CD4-positive, alpha-beta T cell (primary cell): ENCODE data around the gene MAPT. TPM values are rescaled to one million over a fixed set of nuclear protein-coding genes. Genes with fewer than 3 reads are reported as not detected.
"Not testable (repeated sequence)": the region's sequence is repeated elsewhere in the genome, so short reads cannot be mapped to it uniquely, and the experiment has no call there.

Experiments used
- ATAC-seq: fragments of 200-7000 bp; cut with Tn5 transposase; one replicate; pipeline ENCODE4 v1.10.0; 2022; ENCODE audit warnings: mild to moderate bottlenecking; ENCODE audit not compliant: poor library complexity
- CTCF ChIA-PET: fragments of 350-600 bp; sonication (Branson Sonifier 250); formaldehyde crosslinking; loops from one replicate; lab custom pipeline; 2021; ENCODE audit warnings: antibody characterized with exemption, inconsistent platforms; lab: Charles Lee
- POLR2A ChIA-PET: fragments of 350-600 bp; sonication (Branson Sonifier 250); formaldehyde crosslinking; loops from one replicate; lab custom pipeline; 2021; ENCODE audit warnings: antibody characterized with exemption, inconsistent platforms; lab: Charles Lee
- DNase-seq, 14 experiments: peaks; one replicate each; pipeline ENCODE4 v3.0.0-alpha.2; 2013 to 2020; ENCODE audit warnings: mixed read lengths in 2 of 14
- H3K27ac ChIP-seq, 2 donors: one replicate each; pipeline versions ENCODE4 v1.5.1 to v1.7.0; 2013; ENCODE audit warnings: low read length in 2 of 2, low read depth in 1 of 2, mild to moderate bottlenecking in 1 of 2
- H3K27me3 ChIP-seq, 2 experiments: 1 replicate in 1 of 2; 2 replicates in 1 of 2; pipeline versions ENCODE4 v1.6.1 to v1.7.0; 2013; ENCODE audit warnings: low read length in 2 of 2, control low read depth in 1 of 2, mild to moderate bottlenecking in 1 of 2, moderate library complexity in 1 of 2; ENCODE audit not compliant: insufficient read depth in 2 of 2, control insufficient read depth in 1 of 2
- H3K36me3 ChIP-seq: one replicate; pipeline ENCODE4 v1.6.1; 2013; ENCODE audit warnings: low read length, control low read depth; ENCODE audit not compliant: insufficient read depth
- H3K4me1 ChIP-seq: one replicate; pipeline ENCODE4 v1.6.1; 2013; ENCODE audit warnings: low read length, control low read depth; ENCODE audit not compliant: insufficient read depth
- H3K4me3 ChIP-seq: one replicate; pipeline ENCODE4 v1.5.1; 2013; ENCODE audit warnings: mild to moderate bottlenecking, low read length, moderate library complexity
- H3K9me3 ChIP-seq, 2 experiments: 1 replicate in 1 of 2; 2 replicates in 1 of 2; pipeline versions ENCODE4 v1.6.1 to v1.7.0; 2013; ENCODE audit warnings: low read length in 2 of 2, mild to moderate bottlenecking in 2 of 2, control low read depth in 1 of 2, moderate library complexity in 1 of 2; ENCODE audit not compliant: control insufficient read depth in 1 of 2, insufficient read depth in 1 of 2
- H3K27ac Mint-ChIP-seq: one replicate; pipeline ENCODE4 v1.8.0; 2020; ENCODE audit warnings: mixed read lengths
- H3K27me3 Mint-ChIP-seq: one replicate; pipeline ENCODE4 v1.8.0; 2021; ENCODE audit warnings: mixed read lengths
- H3K36me3 Mint-ChIP-seq: one replicate; pipeline ENCODE4 v1.8.0; 2021; ENCODE audit warnings: low read depth, mixed read lengths
- H3K4me1 Mint-ChIP-seq: one replicate; pipeline ENCODE4 v1.8.0; 2021; ENCODE audit warnings: low read depth, mixed read lengths
- H3K4me3 Mint-ChIP-seq: one replicate; pipeline ENCODE4 v1.8.0; 2020; ENCODE audit warnings: mild to moderate bottlenecking, mixed read lengths
- H3K9me3 Mint-ChIP-seq: one replicate; pipeline ENCODE4 v1.8.0; 2020; ENCODE audit warnings: mixed read lengths
- intact Hi-C, 2 experiments: fragments of 100-400 bp; cut with DNase I in 1 of 2; cut with micrococcal nuclease in 1 of 2; formaldehyde crosslinking; loops; one replicate each; pipeline versions ENCODE4 v1.15.1 to v1.9.0; 2023 to 2025; cut with DNase I, micrococcal nuclease
- total RNA-seq, 174 experiments: library from RNA in 2 of 174; stranded (reverse) in 2 of 174; gene quantifications; one replicate each; pipeline ENCODE4 v1.2.3 and lab custom pipeline; 2021 to 2026
- TF ChIP-seq, protein P1 (sequence below): fragments of 200-600 bp; IDR thresholded peaks from one replicate; pipeline ENCODE4 v1.8.0; 2022; ENCODE audit warnings: antibody characterized with exemption, mild to moderate bottlenecking

The MAPT gene
- total RNA-seq, 2 experiments from 2014 or later, result 0.41 to 0.53 TPM

DNA sequence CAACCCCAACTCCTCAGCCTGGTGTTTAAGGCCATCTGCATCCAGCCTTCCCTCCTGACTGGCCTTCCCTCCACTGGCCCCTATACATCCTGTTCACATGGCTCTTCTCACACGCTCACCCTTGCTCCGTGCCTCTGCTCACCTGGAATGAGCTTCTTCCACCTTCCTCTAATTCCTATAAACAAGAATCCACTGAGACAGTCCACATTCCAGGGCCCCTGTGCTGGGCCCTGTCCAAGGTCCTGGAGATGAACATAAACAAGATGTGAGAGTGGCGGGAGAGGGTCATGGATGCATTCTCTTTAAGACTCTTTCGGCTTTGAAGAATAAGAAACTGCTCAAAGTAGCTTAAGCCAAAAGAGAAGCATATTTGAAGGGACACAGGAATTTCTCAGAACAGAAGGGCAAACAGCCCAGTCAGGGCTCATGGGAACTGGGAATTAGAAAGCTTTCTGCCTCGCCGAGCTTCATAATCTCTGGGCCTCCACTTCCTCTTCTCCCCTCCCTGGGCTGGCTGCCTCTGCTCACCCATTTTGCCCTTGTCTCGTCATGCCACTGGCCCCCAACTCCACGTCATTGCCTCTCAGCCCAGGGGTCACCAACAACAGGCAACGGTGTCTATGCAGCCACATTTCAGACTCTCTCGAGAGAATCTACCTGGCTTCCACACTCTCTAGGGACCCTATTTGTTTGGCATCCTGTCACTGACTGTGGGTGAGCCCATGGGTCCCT lies 36.2 kb upstream of the MAPT start:
- Mint-ChIP-seq H3K9me3 (no peaks in the 10 kb centered on the region), H3K36me3 (no peaks in the 10 kb centered on the region), H3K27me3 (peaks cover 44% of the 10 kb centered on the region), H3K4me3 (no peak overlapping the region), H3K4me1 (no peaks in the 10 kb centered on the region), H3K27ac (no peak overlapping the region)
- TF ChIP-seq, protein P1, sequence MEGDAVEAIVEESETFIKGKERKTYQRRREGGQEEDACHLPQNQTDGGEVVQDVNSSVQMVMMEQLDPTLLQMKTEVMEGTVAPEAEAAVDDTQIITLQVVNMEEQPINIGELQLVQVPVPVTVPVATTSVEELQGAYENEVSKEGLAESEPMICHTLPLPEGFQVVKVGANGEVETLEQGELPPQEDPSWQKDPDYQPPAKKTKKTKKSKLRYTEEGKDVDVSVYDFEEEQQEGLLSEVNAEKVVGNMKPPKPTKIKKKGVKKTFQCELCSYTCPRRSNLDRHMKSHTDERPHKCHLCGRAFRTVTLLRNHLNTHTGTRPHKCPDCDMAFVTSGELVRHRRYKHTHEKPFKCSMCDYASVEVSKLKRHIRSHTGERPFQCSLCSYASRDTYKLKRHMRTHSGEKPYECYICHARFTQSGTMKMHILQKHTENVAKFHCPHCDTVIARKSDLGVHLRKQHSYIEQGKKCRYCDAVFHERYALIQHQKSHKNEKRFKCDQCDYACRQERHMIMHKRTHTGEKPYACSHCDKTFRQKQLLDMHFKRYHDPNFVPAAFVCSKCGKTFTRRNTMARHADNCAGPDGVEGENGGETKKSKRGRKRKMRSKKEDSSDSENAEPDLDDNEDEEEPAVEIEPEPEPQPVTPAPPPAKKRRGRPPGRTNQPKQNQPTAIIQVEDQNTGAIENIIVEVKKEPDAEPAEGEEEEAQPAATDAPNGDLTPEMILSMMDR, result no peak
- Histone ChIP-seq H3K36me3 (no peaks in the 10 kb centered on the region), H3K4me1 (peaks cover 2% of the 10 kb centered on the region), H3K27ac (no peak overlapping the region), H3K9me3 (peaks cover 0 to 11% of the 10 kb centered on the region in 2 experiments), H3K4me3 (no peak overlapping the region), H3K27me3 (peaks cover 3 to 7% of the 10 kb centered on the region in 2 experiments)
- POLR2A ChIA-PET, result no interaction called here
- no peak for DNase-seq
- CTCF ChIA-PET, result no interaction called here
- intact Hi-C loops, result no loop called here
- ATAC-seq, result no peak

DNA sequence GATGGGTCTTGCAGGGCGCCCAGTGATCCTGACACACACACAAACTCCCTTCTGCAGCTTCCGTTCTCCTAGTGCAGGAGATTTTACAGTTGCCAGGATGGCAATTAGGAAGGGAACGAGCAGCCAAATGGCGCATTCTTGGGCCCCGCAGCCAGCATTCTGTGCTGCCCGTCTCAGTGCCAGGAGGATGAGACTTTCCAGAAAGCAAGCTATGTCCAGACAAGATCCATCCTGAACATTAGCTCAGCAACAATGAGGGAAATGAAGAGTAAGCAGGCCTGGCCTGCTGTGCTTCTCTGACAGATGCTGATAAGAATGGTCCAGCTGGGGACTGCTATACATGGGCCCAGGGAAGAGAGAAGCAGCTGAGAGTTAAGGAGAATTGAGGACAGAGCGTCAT lies 33.2 kb upstream of the MAPT start:
- Histone ChIP-seq H3K27ac (no peak overlapping the region), H3K36me3 (no peaks in the 10 kb centered on the region), H3K4me3 (no peak overlapping the region), H3K27me3 (peaks cover 7 to 16% of the 10 kb centered on the region in 2 experiments), H3K4me1 (no peaks in the 10 kb centered on the region), H3K9me3 (no peaks in the 10 kb centered on the region)
- intact Hi-C loops, result no loop called here
- CTCF ChIA-PET, result interaction anchor here (1.6 kb wide), 1 partner anchor 9 kb away, joined by 4 read pairs; no protein-coding TSS in a partner anchor
- POLR2A ChIA-PET, result no interaction called here
- TF ChIP-seq, protein P1, result no peak
- Mint-ChIP-seq H3K27me3 (peaks cover 57% of the 10 kb centered on the region), H3K27ac (no peak overlapping the region), H3K36me3 (no peaks in the 10 kb centered on the region), H3K4me1 (peaks cover 3% of the 10 kb centered on the region), H3K9me3 (no peaks in the 10 kb centered on the region), H3K4me3 (no peak overlapping the region)
- DNase-seq (no peak), ATAC-seq (no peak)

DNA sequence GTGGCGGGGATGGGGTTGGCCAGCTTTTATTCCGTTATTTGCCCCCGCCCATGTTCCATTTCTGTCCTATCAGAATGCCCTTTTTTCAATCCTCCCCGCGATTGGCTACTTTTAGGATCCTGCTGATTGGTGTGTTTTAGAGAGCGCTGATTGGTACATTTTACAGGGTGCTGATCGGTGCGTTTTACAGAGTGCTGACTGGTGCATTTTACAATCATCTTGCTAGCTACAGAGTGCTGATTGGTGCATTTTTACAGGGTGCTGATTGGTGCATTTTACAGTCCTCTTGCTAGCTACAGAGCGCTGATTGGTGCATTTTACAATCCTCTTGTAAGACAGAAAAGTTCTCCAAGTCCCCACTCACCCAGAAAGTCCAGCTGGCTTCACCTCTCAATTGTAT lies 32.2 kb upstream of the MAPT start:
- DNase-seq, H3K4me1 ChIP-seq, H3K27ac Mint-ChIP-seq, H3K27ac ChIP-seq, H3K4me3 Mint-ChIP-seq, H3K4me1 Mint-ChIP-seq, H3K36me3 ChIP-seq, H3K36me3 Mint-ChIP-seq, H3K4me3 ChIP-seq, intact Hi-C loops, POLR2A ChIA-PET, ATAC-seq, H3K9me3 Mint-ChIP-seq, H3K9me3 ChIP-seq: not testable (repeated sequence)
- CTCF ChIA-PET, result interaction anchor here (1.6 kb wide), 1 partner anchor 10 kb away, joined by 4 read pairs; no protein-coding TSS in a partner anchor
- H3K27me3 ChIP-seq, result peaks cover 7 to 16% of the 10 kb centered on the region in 2 experiments
- peaks cover 59% of the 10 kb centered on the region for H3K27me3 Mint-ChIP-seq
